ENCODE measurements around the gene DTYMK. TPM values are rescaled to one million over a fixed set of nuclear protein-coding genes. Genes with fewer than 3 reads are reported as not detected.

Gene DTYMK
- total and polyA plus RNA-seq, 2 of the 8 experiments (the other 6 are each of a cell fraction or from before 2014, with no cell fraction given): 58.3 to 69.9 TPM

- TF ChIP-seq KDM4A (IDR thresholded peaks at IDR 0.05; ENCODE audit: low read depth, low read length, severe bottlenecking) (no peak), TBP (IDR thresholded peaks at IDR 0.05; ENCODE audit: low read depth, low read length) (no peak), MAFK (IDR thresholded peaks at IDR 0.05; ENCODE audit: low read depth, low read length) (no peak), CHD1 (IDR thresholded peaks at IDR 0.05; ENCODE audit: low read depth, low read length) (no peak)
- TF ChIP-seq, protein P1, sequence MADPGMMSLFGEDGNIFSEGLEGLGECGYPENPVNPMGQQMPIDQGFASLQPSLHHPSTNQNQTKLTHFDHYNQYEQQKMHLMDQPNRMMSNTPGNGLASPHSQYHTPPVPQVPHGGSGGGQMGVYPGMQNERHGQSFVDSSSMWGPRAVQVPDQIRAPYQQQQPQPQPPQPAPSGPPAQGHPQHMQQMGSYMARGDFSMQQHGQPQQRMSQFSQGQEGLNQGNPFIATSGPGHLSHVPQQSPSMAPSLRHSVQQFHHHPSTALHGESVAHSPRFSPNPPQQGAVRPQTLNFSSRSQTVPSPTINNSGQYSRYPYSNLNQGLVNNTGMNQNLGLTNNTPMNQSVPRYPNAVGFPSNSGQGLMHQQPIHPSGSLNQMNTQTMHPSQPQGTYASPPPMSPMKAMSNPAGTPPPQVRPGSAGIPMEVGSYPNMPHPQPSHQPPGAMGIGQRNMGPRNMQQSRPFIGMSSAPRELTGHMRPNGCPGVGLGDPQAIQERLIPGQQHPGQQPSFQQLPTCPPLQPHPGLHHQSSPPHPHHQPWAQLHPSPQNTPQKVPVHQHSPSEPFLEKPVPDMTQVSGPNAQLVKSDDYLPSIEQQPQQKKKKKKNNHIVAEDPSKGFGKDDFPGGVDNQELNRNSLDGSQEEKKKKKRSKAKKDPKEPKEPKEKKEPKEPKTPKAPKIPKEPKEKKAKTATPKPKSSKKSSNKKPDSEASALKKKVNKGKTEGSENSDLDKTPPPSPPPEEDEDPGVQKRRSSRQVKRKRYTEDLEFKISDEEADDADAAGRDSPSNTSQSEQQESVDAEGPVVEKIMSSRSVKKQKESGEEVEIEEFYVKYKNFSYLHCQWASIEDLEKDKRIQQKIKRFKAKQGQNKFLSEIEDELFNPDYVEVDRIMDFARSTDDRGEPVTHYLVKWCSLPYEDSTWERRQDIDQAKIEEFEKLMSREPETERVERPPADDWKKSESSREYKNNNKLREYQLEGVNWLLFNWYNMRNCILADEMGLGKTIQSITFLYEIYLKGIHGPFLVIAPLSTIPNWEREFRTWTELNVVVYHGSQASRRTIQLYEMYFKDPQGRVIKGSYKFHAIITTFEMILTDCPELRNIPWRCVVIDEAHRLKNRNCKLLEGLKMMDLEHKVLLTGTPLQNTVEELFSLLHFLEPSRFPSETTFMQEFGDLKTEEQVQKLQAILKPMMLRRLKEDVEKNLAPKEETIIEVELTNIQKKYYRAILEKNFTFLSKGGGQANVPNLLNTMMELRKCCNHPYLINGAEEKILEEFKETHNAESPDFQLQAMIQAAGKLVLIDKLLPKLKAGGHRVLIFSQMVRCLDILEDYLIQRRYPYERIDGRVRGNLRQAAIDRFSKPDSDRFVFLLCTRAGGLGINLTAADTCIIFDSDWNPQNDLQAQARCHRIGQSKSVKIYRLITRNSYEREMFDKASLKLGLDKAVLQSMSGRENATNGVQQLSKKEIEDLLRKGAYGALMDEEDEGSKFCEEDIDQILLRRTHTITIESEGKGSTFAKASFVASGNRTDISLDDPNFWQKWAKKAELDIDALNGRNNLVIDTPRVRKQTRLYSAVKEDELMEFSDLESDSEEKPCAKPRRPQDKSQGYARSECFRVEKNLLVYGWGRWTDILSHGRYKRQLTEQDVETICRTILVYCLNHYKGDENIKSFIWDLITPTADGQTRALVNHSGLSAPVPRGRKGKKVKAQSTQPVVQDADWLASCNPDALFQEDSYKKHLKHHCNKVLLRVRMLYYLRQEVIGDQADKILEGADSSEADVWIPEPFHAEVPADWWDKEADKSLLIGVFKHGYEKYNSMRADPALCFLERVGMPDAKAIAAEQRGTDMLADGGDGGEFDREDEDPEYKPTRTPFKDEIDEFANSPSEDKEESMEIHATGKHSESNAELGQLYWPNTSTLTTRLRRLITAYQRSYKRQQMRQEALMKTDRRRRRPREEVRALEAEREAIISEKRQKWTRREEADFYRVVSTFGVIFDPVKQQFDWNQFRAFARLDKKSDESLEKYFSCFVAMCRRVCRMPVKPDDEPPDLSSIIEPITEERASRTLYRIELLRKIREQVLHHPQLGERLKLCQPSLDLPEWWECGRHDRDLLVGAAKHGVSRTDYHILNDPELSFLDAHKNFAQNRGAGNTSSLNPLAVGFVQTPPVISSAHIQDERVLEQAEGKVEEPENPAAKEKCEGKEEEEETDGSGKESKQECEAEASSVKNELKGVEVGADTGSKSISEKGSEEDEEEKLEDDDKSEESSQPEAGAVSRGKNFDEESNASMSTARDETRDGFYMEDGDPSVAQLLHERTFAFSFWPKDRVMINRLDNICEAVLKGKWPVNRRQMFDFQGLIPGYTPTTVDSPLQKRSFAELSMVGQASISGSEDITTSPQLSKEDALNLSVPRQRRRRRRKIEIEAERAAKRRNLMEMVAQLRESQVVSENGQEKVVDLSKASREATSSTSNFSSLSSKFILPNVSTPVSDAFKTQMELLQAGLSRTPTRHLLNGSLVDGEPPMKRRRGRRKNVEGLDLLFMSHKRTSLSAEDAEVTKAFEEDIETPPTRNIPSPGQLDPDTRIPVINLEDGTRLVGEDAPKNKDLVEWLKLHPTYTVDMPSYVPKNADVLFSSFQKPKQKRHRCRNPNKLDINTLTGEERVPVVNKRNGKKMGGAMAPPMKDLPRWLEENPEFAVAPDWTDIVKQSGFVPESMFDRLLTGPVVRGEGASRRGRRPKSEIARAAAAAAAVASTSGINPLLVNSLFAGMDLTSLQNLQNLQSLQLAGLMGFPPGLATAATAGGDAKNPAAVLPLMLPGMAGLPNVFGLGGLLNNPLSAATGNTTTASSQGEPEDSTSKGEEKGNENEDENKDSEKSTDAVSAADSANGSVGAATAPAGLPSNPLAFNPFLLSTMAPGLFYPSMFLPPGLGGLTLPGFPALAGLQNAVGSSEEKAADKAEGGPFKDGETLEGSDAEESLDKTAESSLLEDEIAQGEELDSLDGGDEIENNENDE (IDR thresholded peaks at IDR 0.05; ENCODE audit: insufficient replicate concordance, low read length): no peak
Measured at GRCh38 chr2:241666627-241667400, 19.8 kb downstream of the DTYMK start (continued).
